HCT116 (cell line): ENCODE results near the gene JDP2.

Experiments
- EZH2phosphoT487 ChIP-seq: fragments of 200-600 bp; IDR thresholded peaks from 2 replicates; pipeline ENCODE4 v1.6.1; 2018; ENCODE audit warnings: antibody characterized with exemption, borderline replicate concordance
- POLR2A ChIP-seq: IDR thresholded peaks from 2 replicates; pipeline ENCODE4 v1.7.0; 2011; ENCODE audit warnings: borderline replicate concordance; ENCODE audit not compliant: insufficient read depth, insufficient read length; ENCODE audit errors: extremely low read depth
- POLR2AphosphoS5 ChIP-seq: IDR thresholded peaks from 2 replicates; pipeline ENCODE4 v1.6.1; 2011; ENCODE audit warnings: mild to moderate bottlenecking, low read depth, low read length, moderate library complexity
- TF ChIP-seq, protein P1 (sequence below): IDR thresholded peaks from 2 replicates; pipeline ENCODE4 v1.6.1; 2012; ENCODE audit warnings: low read depth
- TF ChIP-seq, protein P2 (sequence below), 3 experiments: fragments of 200-600 bp in 1 of 3; sonication (generic) in 1 of 3; IDR thresholded peaks in 2 of 3; conservative IDR thresholded peaks in 1 of 3; 2 replicates each; pipeline ENCODE4 v1.5.1; 2012 to 2017; ENCODE audit warnings: low read depth in 2 of 3, low read length in 2 of 3, antibody characterized with exemption in 1 of 3, borderline replicate concordance in 1 of 3, control low read depth in 1 of 3, mild to moderate bottlenecking in 1 of 3, mixed read lengths in 1 of 3, mixed run types in 1 of 3, moderate library complexity in 1 of 3; ENCODE audit not compliant: insufficient read depth in 1 of 3

DNA sequence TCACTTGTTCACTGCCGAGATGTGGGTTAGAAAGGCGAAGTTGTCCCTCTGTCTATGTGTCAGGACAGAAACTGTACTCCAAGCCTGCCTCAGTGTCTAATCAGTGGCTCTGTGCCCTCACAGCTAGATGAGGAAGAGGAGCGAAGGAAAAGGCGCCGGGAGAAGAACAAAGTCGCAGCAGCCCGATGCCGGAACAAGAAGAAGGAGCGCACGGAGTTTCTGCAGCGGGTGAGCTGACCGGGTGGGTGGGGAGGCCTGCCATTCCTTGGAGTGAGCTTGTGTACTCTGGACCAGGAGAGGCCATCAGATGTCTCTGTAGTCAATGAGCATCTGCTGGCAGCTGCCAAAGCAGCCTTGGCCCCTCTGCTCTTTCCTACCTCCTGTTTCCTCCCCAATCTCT, 33.5 kb downstream of the JDP2 start:
- TF ChIP-seq EZH2phosphoT487 (no peak), POLR2A (no peak), POLR2AphosphoS5 (no peak)
- TF ChIP-seq, protein P1, sequence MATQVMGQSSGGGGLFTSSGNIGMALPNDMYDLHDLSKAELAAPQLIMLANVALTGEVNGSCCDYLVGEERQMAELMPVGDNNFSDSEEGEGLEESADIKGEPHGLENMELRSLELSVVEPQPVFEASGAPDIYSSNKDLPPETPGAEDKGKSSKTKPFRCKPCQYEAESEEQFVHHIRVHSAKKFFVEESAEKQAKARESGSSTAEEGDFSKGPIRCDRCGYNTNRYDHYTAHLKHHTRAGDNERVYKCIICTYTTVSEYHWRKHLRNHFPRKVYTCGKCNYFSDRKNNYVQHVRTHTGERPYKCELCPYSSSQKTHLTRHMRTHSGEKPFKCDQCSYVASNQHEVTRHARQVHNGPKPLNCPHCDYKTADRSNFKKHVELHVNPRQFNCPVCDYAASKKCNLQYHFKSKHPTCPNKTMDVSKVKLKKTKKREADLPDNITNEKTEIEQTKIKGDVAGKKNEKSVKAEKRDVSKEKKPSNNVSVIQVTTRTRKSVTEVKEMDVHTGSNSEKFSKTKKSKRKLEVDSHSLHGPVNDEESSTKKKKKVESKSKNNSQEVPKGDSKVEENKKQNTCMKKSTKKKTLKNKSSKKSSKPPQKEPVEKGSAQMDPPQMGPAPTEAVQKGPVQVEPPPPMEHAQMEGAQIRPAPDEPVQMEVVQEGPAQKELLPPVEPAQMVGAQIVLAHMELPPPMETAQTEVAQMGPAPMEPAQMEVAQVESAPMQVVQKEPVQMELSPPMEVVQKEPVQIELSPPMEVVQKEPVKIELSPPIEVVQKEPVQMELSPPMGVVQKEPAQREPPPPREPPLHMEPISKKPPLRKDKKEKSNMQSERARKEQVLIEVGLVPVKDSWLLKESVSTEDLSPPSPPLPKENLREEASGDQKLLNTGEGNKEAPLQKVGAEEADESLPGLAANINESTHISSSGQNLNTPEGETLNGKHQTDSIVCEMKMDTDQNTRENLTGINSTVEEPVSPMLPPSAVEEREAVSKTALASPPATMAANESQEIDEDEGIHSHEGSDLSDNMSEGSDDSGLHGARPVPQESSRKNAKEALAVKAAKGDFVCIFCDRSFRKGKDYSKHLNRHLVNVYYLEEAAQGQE, result no peak
- TF ChIP-seq, protein P2, sequence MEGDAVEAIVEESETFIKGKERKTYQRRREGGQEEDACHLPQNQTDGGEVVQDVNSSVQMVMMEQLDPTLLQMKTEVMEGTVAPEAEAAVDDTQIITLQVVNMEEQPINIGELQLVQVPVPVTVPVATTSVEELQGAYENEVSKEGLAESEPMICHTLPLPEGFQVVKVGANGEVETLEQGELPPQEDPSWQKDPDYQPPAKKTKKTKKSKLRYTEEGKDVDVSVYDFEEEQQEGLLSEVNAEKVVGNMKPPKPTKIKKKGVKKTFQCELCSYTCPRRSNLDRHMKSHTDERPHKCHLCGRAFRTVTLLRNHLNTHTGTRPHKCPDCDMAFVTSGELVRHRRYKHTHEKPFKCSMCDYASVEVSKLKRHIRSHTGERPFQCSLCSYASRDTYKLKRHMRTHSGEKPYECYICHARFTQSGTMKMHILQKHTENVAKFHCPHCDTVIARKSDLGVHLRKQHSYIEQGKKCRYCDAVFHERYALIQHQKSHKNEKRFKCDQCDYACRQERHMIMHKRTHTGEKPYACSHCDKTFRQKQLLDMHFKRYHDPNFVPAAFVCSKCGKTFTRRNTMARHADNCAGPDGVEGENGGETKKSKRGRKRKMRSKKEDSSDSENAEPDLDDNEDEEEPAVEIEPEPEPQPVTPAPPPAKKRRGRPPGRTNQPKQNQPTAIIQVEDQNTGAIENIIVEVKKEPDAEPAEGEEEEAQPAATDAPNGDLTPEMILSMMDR (IDR thresholded peaks at IDR 0.05 in 2 of 3, conservative IDR thresholded peaks at IDR 0.05 in 1 of 3; ENCODE audit: borderline replicate concordance in 1 of 3, insufficient read depth in 1 of 3, low read depth in 2 of 3, low read length in 2 of 3), result no peak
